HCT116 (cell line): ENCODE data around the gene KRTCAP2. TPM values are rescaled to one million over a fixed set of nuclear protein-coding genes. Genes with fewer than 3 reads are reported as not detected.
A peak's percentile ranks its signal among the peaks of the same experiment; 100 is the strongest.

Source experiments
- ATAC-seq: fragments of 200-7000 bp; cut with Tn5 transposase; 2 replicates; pipeline ENCODE4 v1.9.1; 2020; ENCODE audit warnings: mild to moderate bottlenecking, moderate library complexity
- BruUV-seq: library from RNA; stranded (reverse); fragments of 400-500 nt; replicated peaks from 2 replicates; lab custom pipeline; 2021; lab: Mats Ljungman, UMichigan
- CTCF ChIA-PET: fragments of 300-600 bp; sonication (Branson Sonifier 250); formaldehyde crosslinking; loops from one replicate; lab custom pipeline; 2021; ENCODE audit warnings: antibody characterized with exemption; lab: Charles Lee
- POLR2A ChIA-PET: fragments of 300-600, 350-600 bp; sonication (Branson Sonifier 250); formaldehyde crosslinking; loops from one replicate; lab custom pipeline; 2021; ENCODE audit warnings: antibody characterized with exemption; lab: Charles Lee
- RAD21 ChIA-PET, 2 experiments: fragments of 300-600 bp; sonication (Branson Sonifier 250); formaldehyde crosslinking; loops; one replicate each; lab custom pipeline; 2023; ENCODE audit warnings: low total read pairs in 2 of 2; ENCODE audit not compliant: uncharacterized antibody in 2 of 2, unreplicated experiment in 2 of 2, low non-redundant PET in 1 of 2; lab: Charles Lee
- DNase-seq: peaks from one replicate; pipeline ENCODE4 v3.0.0-alpha.2; 2010; ENCODE audit warnings: low read depth, low spot score
- H2AFZ ChIP-seq: fragments of 200-600 bp; shearing (Covaris generic), sonication (generic); 2 replicates; pipeline ENCODE4 v1.6.1; 2017; ENCODE audit warnings: low read depth, mixed run types, mixed read lengths, antibody characterized with exemption, low read length; ENCODE audit not compliant: poor library complexity, severe bottlenecking
- H3K27ac ChIP-seq: 2 replicates; pipeline ENCODE4 v1.5.1; 2012; ENCODE audit warnings: low read depth, low read length
- H3K27me3 ChIP-seq: fragments of 200-600 bp; sonication (generic); 2 replicates; pipeline ENCODE4 v1.6.1; 2016; ENCODE audit warnings: mixed run types, low read length, mixed read lengths; ENCODE audit not compliant: insufficient read depth
- H3K36me3 ChIP-seq, 2 experiments: fragments of 200-500 bp in 1 of 2; fragments of 200-600 bp in 1 of 2; sonication (Bioruptor generic) in 1 of 2; sonication (generic) in 1 of 2; 2 replicates each; pipeline versions ENCODE4 v1.5.1 to v1.6.1; 2014 to 2016; ENCODE audit warnings: low read length in 2 of 2, inconsistent platforms in 1 of 2, mixed read lengths in 1 of 2, mixed run types in 1 of 2; ENCODE audit not compliant: insufficient read depth in 2 of 2, control insufficient read depth in 1 of 2
- H3K4me1 ChIP-seq, 2 experiments: fragments of 200-600 bp in 1 of 2; sonication (generic) in 1 of 2; 2 replicates each; pipeline versions ENCODE4 v1.5.1 to v1.6.1; 2012 to 2017; ENCODE audit warnings: low read length in 2 of 2, inconsistent platforms in 1 of 2, mild to moderate bottlenecking in 1 of 2, mixed read lengths in 1 of 2, mixed run types in 1 of 2, moderate library complexity in 1 of 2; ENCODE audit not compliant: insufficient read depth in 2 of 2, control insufficient read depth in 1 of 2
- H3K4me2 ChIP-seq: fragments of 200-600 bp; sonication (generic); 2 replicates; pipeline ENCODE4 v1.6.1; 2017; ENCODE audit warnings: mixed run types, low read length, mixed read lengths
- H3K4me3 ChIP-seq, 2 experiments: fragments of 200-600 bp in 1 of 2; sonication (generic) in 1 of 2; replicated peaks in 1 of 2; 2 replicates each; pipeline ENCODE4 v1.5.1; 2011 to 2016; ENCODE audit warnings: low read length in 2 of 2, control low read depth in 1 of 2, low read depth in 1 of 2, mild to moderate bottlenecking in 1 of 2, mixed read lengths in 1 of 2, mixed run types in 1 of 2
- H3K79me2 ChIP-seq: fragments of 200-600 bp; sonication (generic); 2 replicates; pipeline ENCODE4 v1.6.1; 2017; ENCODE audit warnings: mild to moderate bottlenecking, mixed run types, low read length, moderate library complexity, mixed read lengths; ENCODE audit not compliant: insufficient read depth
- H3K9ac ChIP-seq: fragments of 200-600 bp; sonication (generic); 2 replicates; pipeline ENCODE4 v1.6.1; 2016; ENCODE audit warnings: low read length, mixed read lengths
- H3K9me2 ChIP-seq: fragments of 200-600 bp; sonication (generic), shearing (Covaris generic); 2 replicates; pipeline ENCODE4 v1.6.1; 2017; ENCODE audit warnings: mixed run types, mild to moderate bottlenecking, moderate library complexity; ENCODE audit not compliant: insufficient read depth
- H3K9me3 ChIP-seq, 2 experiments: fragments of 200-500 bp in 1 of 2; fragments of 200-600 bp in 1 of 2; sonication (Bioruptor generic) in 1 of 2; sonication (generic) in 1 of 2; 2 replicates each; pipeline ENCODE4 v1.6.1; 2014 to 2017; ENCODE audit warnings: low read length in 2 of 2, mixed read lengths in 2 of 2, inconsistent platforms in 1 of 2, low read depth in 1 of 2, mild to moderate bottlenecking in 1 of 2, mixed run types in 1 of 2, moderate library complexity in 1 of 2; ENCODE audit not compliant: control insufficient read depth in 1 of 2, insufficient read depth in 1 of 2
- H4K20me1 ChIP-seq: fragments of 200-600 bp; sonication (generic), shearing (Covaris generic); 2 replicates; pipeline ENCODE4 v1.6.1; 2017; ENCODE audit warnings: mixed run types, mild to moderate bottlenecking, moderate library complexity; ENCODE audit not compliant: insufficient read depth
- CBX3 ChIP-seq: IDR thresholded peaks from 2 replicates; pipeline ENCODE4 v1.6.1; 2012; ENCODE audit warnings: low read depth
- CEBPB ChIP-seq: IDR thresholded peaks from 2 replicates; pipeline ENCODE4 v1.6.1; 2012; ENCODE audit warnings: low read depth
- EZH2phosphoT487 ChIP-seq: fragments of 200-600 bp; IDR thresholded peaks from 2 replicates; pipeline ENCODE4 v1.6.1; 2018; ENCODE audit warnings: antibody characterized with exemption, borderline replicate concordance
- FOSL1 ChIP-seq: IDR thresholded peaks from 2 replicates; pipeline ENCODE4 v1.6.1; 2012; ENCODE audit warnings: low read depth
- JUND ChIP-seq: IDR thresholded peaks from 2 replicates; pipeline ENCODE4 v1.6.1; 2012
- POLR2AphosphoS5 ChIP-seq: IDR thresholded peaks from 2 replicates; pipeline ENCODE4 v1.6.1; 2011; ENCODE audit warnings: mild to moderate bottlenecking, low read depth, low read length, moderate library complexity
- SIN3A ChIP-seq: IDR thresholded peaks from 2 replicates; pipeline ENCODE4 v1.6.1; 2012; ENCODE audit warnings: low read depth
- SP1 ChIP-seq: IDR thresholded peaks from 2 replicates; pipeline ENCODE4 v1.6.1; 2012; ENCODE audit warnings: low read depth
- TCF7L2 ChIP-seq: IDR thresholded peaks from 2 replicates; pipeline ENCODE4 v1.7.0; 2011; ENCODE audit warnings: borderline replicate concordance, inconsistent platforms; ENCODE audit not compliant: insufficient read depth, insufficient read length; ENCODE audit errors: extremely low read depth
- ZFX ChIP-seq: fragments of 450-650 bp; IDR thresholded peaks from 2 replicates; pipeline ENCODE4 v1.6.1; 2017
- ZNF274 ChIP-seq: fragments of 200-500 bp; sonication (Bioruptor generic); IDR thresholded peaks from 2 replicates; pipeline ENCODE4 v1.6.1; 2014; ENCODE audit warnings: mild to moderate bottlenecking, low read depth, low read length, inconsistent platforms
- intact Hi-C: fragments of 100-400 bp; cut with micrococcal nuclease; formaldehyde crosslinking; loops from 2 replicates; pipeline ENCODE4 v1.10.0; 2022
- total RNA-seq: library from RNA; stranded (reverse); gene quantifications from one replicate; pipeline ENCODE4 v1.2.1, GENCODE V29; 2021; ENCODE audit not compliant: unreplicated experiment
- TF ChIP-seq, protein P1 (sequence below), 3 experiments: fragments of 200-600 bp in 1 of 3; sonication (generic) in 1 of 3; IDR thresholded peaks in 2 of 3; conservative IDR thresholded peaks in 1 of 3; 2 replicates each; pipeline ENCODE4 v1.5.1; 2012 to 2017; ENCODE audit warnings: low read depth in 2 of 3, low read length in 2 of 3, antibody characterized with exemption in 1 of 3, borderline replicate concordance in 1 of 3, control low read depth in 1 of 3, mild to moderate bottlenecking in 1 of 3, mixed read lengths in 1 of 3, mixed run types in 1 of 3, moderate library complexity in 1 of 3; ENCODE audit not compliant: insufficient read depth in 1 of 3
- TF ChIP-seq, protein P2 (sequence below): IDR thresholded peaks from 2 replicates; pipeline ENCODE4 v1.6.1; 2012
- TF ChIP-seq, protein P3 (sequence below): IDR thresholded peaks from 2 replicates; pipeline ENCODE4 v1.6.1; 2012; ENCODE audit warnings: low read depth

The KRTCAP2 gene
- total RNA-seq, 1 experiment from 2014 or later = 143 TPM

DNA sequence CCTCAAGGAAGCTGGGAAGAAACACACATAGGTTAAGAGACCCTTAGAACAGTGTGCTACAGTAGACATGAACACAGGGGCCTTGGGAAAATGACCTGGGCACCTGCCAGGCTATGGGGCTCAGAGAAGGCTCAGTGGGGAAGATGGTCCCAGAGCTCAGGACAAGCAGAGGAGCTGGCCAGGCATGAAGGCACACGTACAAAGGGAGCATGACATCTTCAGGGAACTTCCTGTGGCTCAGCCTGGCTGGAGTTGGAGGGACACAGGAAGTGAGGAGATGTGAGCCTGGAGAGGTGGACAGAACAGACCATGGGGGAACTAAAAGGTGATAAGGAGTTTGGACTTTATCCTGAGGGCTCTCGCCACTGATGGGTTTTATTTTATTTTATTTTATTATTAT lies 41.2 kb downstream of the KRTCAP2 start:
- Histone ChIP-seq H3K79me2 (peaks cover 49% of the 10 kb centered on the region), H3K27me3 (no peaks in the 10 kb centered on the region), H3K9ac (peak overlapping the region; percentile 91; the same call in 1 of the 2 replicates), H3K9me3 (no peaks in the 10 kb centered on the region), H3K9me2 (no peaks in the 10 kb centered on the region), H3K4me2 (0 out of 2 replicates have a peak overlapping the region, but pooled peaks have one; percentile 9), H3K36me3 (peaks cover 13 to 33% of the 10 kb centered on the region in 2 experiments; a peak in 3 of 4 replicates), H4K20me1 (no peaks in the 10 kb centered on the region), H3K4me1 (peaks cover 32 to 77% of the 10 kb centered on the region in 2 experiments), H3K4me3 (no peak overlapping the region), H2AFZ (no peak overlapping the region), H3K27ac (no peak overlapping the region)
- RAD21 ChIA-PET = no interaction called here
- CTCF ChIA-PET = no interaction called here
- BruUV-seq = no TSS peak
- TF ChIP-seq CEBPB (no peak), EZH2phosphoT487 (no peak), SP1 (no peak), POLR2AphosphoS5 (no peak), FOSL1 (no peak), ZFX (no peak), TCF7L2 (no peak), JUND (no peak), ZNF274 (no peak), SIN3A (no peak), CBX3 (no peak)
- TF ChIP-seq, protein P1, sequence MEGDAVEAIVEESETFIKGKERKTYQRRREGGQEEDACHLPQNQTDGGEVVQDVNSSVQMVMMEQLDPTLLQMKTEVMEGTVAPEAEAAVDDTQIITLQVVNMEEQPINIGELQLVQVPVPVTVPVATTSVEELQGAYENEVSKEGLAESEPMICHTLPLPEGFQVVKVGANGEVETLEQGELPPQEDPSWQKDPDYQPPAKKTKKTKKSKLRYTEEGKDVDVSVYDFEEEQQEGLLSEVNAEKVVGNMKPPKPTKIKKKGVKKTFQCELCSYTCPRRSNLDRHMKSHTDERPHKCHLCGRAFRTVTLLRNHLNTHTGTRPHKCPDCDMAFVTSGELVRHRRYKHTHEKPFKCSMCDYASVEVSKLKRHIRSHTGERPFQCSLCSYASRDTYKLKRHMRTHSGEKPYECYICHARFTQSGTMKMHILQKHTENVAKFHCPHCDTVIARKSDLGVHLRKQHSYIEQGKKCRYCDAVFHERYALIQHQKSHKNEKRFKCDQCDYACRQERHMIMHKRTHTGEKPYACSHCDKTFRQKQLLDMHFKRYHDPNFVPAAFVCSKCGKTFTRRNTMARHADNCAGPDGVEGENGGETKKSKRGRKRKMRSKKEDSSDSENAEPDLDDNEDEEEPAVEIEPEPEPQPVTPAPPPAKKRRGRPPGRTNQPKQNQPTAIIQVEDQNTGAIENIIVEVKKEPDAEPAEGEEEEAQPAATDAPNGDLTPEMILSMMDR (IDR thresholded peaks at IDR 0.05 in 2 of 3, conservative IDR thresholded peaks at IDR 0.05 in 1 of 3; ENCODE audit: borderline replicate concordance in 1 of 3, insufficient read depth in 1 of 3, low read depth in 2 of 3, low read length in 2 of 3) = no peak
- TF ChIP-seq, protein P2, sequence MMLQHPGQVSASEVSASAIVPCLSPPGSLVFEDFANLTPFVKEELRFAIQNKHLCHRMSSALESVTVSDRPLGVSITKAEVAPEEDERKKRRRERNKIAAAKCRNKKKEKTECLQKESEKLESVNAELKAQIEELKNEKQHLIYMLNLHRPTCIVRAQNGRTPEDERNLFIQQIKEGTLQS = no peak
- TF ChIP-seq, protein P3, sequence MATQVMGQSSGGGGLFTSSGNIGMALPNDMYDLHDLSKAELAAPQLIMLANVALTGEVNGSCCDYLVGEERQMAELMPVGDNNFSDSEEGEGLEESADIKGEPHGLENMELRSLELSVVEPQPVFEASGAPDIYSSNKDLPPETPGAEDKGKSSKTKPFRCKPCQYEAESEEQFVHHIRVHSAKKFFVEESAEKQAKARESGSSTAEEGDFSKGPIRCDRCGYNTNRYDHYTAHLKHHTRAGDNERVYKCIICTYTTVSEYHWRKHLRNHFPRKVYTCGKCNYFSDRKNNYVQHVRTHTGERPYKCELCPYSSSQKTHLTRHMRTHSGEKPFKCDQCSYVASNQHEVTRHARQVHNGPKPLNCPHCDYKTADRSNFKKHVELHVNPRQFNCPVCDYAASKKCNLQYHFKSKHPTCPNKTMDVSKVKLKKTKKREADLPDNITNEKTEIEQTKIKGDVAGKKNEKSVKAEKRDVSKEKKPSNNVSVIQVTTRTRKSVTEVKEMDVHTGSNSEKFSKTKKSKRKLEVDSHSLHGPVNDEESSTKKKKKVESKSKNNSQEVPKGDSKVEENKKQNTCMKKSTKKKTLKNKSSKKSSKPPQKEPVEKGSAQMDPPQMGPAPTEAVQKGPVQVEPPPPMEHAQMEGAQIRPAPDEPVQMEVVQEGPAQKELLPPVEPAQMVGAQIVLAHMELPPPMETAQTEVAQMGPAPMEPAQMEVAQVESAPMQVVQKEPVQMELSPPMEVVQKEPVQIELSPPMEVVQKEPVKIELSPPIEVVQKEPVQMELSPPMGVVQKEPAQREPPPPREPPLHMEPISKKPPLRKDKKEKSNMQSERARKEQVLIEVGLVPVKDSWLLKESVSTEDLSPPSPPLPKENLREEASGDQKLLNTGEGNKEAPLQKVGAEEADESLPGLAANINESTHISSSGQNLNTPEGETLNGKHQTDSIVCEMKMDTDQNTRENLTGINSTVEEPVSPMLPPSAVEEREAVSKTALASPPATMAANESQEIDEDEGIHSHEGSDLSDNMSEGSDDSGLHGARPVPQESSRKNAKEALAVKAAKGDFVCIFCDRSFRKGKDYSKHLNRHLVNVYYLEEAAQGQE = no peak
- DNase-seq (no peak), ATAC-seq (no peak)
- intact Hi-C loops = no loop called here
- POLR2A ChIA-PET = no interaction called here
